Stomach (tissue), 4 donors: Measurements from ENCODE around the gene CCDC85A.

Experiments used
- POLR2A ChIP-seq, 4 donors: fragments of 450-650 bp; IDR thresholded peaks; one replicate each; pipeline ENCODE4 v1.6.1; 2016; ENCODE audit warnings: antibody characterized with exemption in 4 of 4, control low read depth in 2 of 4, mild to moderate bottlenecking in 1 of 4, moderate library complexity in 1 of 4
- TF ChIP-seq, protein P1 (sequence below), 7 experiments: fragments of 450-650 bp in 4 of 7; fragments of 200-600 bp in 3 of 7; sonication (generic) in 3 of 7; IDR thresholded peaks; one replicate each; pipeline ENCODE4 v1.5.1; 2016 to 2019; ENCODE audit warnings: antibody characterized with exemption in 7 of 7, control low read depth in 2 of 7, mild to moderate bottlenecking in 1 of 7

DNA sequence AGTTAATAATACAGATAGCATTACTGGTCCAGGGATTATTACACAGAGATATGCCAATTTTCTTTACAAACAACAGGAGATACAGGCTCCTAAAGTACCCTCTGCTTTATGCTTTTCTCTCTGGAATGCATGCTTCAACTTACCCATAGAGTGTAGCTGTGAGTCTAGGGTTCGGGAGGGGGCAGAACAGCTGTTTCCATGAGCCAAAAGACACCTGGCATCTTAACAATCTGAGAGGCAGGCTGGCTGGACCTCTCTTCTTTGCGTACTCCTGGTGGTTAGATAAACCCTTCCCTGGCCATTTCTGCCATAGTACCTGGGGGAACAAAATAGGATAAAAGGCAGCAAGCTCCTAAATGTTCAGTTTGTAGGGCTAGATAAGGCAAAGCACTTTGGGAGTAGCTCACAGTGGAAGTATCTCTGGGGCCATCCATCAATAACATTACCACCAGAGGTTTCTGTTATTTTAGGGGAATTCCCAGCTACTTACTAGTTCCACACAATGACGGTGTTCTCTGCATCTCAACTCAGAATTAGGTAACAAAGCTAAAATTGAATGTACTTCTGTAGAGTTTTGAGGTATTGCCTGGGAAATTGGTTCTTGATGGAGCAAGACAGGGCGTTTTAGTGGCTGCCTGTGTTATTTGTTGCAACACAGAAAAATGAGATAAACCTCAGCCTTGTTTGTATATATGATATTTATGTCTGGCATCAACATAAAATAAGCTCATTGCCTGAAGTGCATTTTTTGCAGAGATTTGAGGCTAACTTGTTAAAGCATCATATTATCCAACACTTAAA lies 6.2 kb upstream of the CCDC85A start:
- TF ChIP-seq POLR2A (IDR thresholded peaks at IDR 0.05): no peak
- TF ChIP-seq, protein P1, sequence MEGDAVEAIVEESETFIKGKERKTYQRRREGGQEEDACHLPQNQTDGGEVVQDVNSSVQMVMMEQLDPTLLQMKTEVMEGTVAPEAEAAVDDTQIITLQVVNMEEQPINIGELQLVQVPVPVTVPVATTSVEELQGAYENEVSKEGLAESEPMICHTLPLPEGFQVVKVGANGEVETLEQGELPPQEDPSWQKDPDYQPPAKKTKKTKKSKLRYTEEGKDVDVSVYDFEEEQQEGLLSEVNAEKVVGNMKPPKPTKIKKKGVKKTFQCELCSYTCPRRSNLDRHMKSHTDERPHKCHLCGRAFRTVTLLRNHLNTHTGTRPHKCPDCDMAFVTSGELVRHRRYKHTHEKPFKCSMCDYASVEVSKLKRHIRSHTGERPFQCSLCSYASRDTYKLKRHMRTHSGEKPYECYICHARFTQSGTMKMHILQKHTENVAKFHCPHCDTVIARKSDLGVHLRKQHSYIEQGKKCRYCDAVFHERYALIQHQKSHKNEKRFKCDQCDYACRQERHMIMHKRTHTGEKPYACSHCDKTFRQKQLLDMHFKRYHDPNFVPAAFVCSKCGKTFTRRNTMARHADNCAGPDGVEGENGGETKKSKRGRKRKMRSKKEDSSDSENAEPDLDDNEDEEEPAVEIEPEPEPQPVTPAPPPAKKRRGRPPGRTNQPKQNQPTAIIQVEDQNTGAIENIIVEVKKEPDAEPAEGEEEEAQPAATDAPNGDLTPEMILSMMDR (IDR thresholded peaks at IDR 0.05): no peak
